Measurements from ENCODE around the gene TARBP2.
A peak's percentile ranks its signal among the peaks of the same experiment; 100 is the strongest.

TARBP2 gene

GRCh38 chr12:53493610-53494391 is 7.3 kb upstream of the TARBP2 start:
- Histone ChIP-seq H3K79me2 (no peaks in the 10 kb centered on the region), H3K27me3 (ENCODE audit: control insufficient read depth, insufficient read depth, low read length) (no peaks in the 10 kb centered on the region), H3K36me3 (ENCODE audit: control insufficient read depth, insufficient read depth, low read length) (no peaks in the 10 kb centered on the region), H3K9me3 (ENCODE audit: control insufficient read depth, low read length) (no peaks in the 10 kb centered on the region), H3K27ac (peak overlapping the region; percentile 61), H3K9ac (no peak overlapping the region), H2AFZ (peak overlapping the region; percentile 82), H3K4me1 (peaks cover 25% of the 10 kb centered on the region), H3K4me3 (ENCODE audit: low read depth, low read length) (peak overlapping the region; percentile 71), H3K4me2 (ENCODE audit: low read length) (peak overlapping the region; percentile 95)
- no peak for TF ChIP-seq CTCF (IDR thresholded peaks at IDR 0.05)

GRCh38 chr12:53495903-53496751 is 5.0 kb upstream of the TARBP2 start:
- H3K4me2 ChIP-seq (ENCODE audit: low read length) = peak overlapping the region; percentile 31
- peak overlapping the region; percentile 4 for H2AFZ ChIP-seq
- no peaks in the 10 kb centered on the region for H3K9me3 ChIP-seq (ENCODE audit: control insufficient read depth, low read length)
- no peaks in the 10 kb centered on the region for H3K36me3 ChIP-seq (ENCODE audit: control insufficient read depth, insufficient read depth, low read length)
- H3K4me1 ChIP-seq = peaks cover 25% of the 10 kb centered on the region
- H3K27me3 ChIP-seq (ENCODE audit: control insufficient read depth, insufficient read depth, low read length) = no peaks in the 10 kb centered on the region
- peak overlapping the region; percentile 28 for H3K4me3 ChIP-seq (ENCODE audit: low read depth, low read length)
- no peak for TF ChIP-seq CTCF (IDR thresholded peaks at IDR 0.05)
- peak overlapping the region; percentile 7 for H3K27ac ChIP-seq
- no peak overlapping the region for H3K9ac ChIP-seq
- no peaks in the 10 kb centered on the region for H3K79me2 ChIP-seq

- Histone ChIP-seq H3K4me1 (peaks cover 28% of the 10 kb centered on the region), H3K27ac (peak overlapping the region; percentile 7), H2AFZ (peak overlapping the region; percentile 4), H3K27me3 (ENCODE audit: control insufficient read depth, insufficient read depth, low read length) (no peaks in the 10 kb centered on the region), H3K9ac (no peak overlapping the region), H3K79me2 (peaks cover under 1% of the 10 kb centered on the region), H3K4me3 (ENCODE audit: low read depth, low read length) (peak overlapping the region; percentile 28), H3K36me3 (ENCODE audit: control insufficient read depth, insufficient read depth, low read length) (no peaks in the 10 kb centered on the region), H3K9me3 (ENCODE audit: control insufficient read depth, low read length) (no peaks in the 10 kb centered on the region), H3K4me2 (ENCODE audit: low read length) (no peak overlapping the region)
- TF ChIP-seq CTCF (IDR thresholded peaks at IDR 0.05) = no peak
Observed at GRCh38 chr12:53496752-53497032, 4.4 kb upstream of the TARBP2 start.

GRCh38 chr12:53497461-53497860 is 3.6 kb upstream of the TARBP2 start:
- no peaks in the 10 kb centered on the region for H3K27me3 ChIP-seq (ENCODE audit: control insufficient read depth, insufficient read depth, low read length)
- no peak overlapping the region for H2AFZ ChIP-seq
- H3K4me2 ChIP-seq (ENCODE audit: low read length) = no peak overlapping the region
- TF ChIP-seq CTCF (IDR thresholded peaks at IDR 0.05) = no peak
- no peak overlapping the region for H3K4me3 ChIP-seq (ENCODE audit: low read depth, low read length)
- H3K27ac ChIP-seq = peak overlapping the region; percentile 19
- H3K36me3 ChIP-seq (ENCODE audit: control insufficient read depth, insufficient read depth, low read length) = no peaks in the 10 kb centered on the region
- peaks cover 2% of the 10 kb centered on the region for H3K79me2 ChIP-seq
- no peak overlapping the region for H3K9ac ChIP-seq
- H3K9me3 ChIP-seq (ENCODE audit: control insufficient read depth, low read length) = no peaks in the 10 kb centered on the region
- peaks cover 34% of the 10 kb centered on the region for H3K4me1 ChIP-seq
